ENCODE measurements around the gene TSHZ2.

DNA sequence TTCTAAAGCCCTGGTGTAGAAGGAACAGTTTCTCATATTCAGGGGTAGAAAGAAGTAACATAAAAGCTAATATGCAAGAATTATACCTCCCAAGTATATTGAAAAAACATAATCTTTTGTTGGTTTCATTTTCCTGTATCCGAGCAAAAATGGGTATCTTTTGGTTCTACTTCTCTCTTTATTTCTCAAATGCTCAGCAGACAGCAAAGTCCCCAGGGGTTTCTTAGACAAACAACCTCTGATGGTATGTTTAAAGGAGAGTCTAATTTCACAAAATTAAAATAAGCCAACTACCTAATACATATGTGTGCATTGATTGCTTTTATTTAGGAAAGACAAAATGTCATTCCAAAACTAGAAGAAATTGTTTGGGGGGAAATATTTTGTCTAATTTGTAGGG is 131.0 kb downstream of the TSHZ2 start:
- TF ChIP-seq POLR2A (IDR thresholded peaks at IDR 0.05), result no peak
- TF ChIP-seq, protein P1, sequence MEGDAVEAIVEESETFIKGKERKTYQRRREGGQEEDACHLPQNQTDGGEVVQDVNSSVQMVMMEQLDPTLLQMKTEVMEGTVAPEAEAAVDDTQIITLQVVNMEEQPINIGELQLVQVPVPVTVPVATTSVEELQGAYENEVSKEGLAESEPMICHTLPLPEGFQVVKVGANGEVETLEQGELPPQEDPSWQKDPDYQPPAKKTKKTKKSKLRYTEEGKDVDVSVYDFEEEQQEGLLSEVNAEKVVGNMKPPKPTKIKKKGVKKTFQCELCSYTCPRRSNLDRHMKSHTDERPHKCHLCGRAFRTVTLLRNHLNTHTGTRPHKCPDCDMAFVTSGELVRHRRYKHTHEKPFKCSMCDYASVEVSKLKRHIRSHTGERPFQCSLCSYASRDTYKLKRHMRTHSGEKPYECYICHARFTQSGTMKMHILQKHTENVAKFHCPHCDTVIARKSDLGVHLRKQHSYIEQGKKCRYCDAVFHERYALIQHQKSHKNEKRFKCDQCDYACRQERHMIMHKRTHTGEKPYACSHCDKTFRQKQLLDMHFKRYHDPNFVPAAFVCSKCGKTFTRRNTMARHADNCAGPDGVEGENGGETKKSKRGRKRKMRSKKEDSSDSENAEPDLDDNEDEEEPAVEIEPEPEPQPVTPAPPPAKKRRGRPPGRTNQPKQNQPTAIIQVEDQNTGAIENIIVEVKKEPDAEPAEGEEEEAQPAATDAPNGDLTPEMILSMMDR (IDR thresholded peaks at IDR 0.05), result no peak
